GM19035 (cell line): Measurements from ENCODE around the gene GTF2IRD2.
A peak's percentile ranks its signal among the peaks of the same experiment; 100 is the strongest.
"Not testable (repeated sequence)": the region's sequence is repeated elsewhere in the genome, so short reads cannot be mapped to it uniquely, and the experiment has no call there.

Source experiments
- ATAC-seq: cut with Tn5 transposase; IDR thresholded peaks from one replicate; pipeline ENCODE4 v1.9.1; 2021; ENCODE audit not compliant: unreplicated experiment

The GTF2IRD2 gene

GRCh38 chr7:74850833-74851721 lies at the start of gene GTF2IRD2:
Gene GTF2IRD2, minus strand, starts transcription at chr7:74851605. Its CDS starts 15,227 bp downstream, at chr7:74836378.
- ATAC-seq = peak; percentile 78

GRCh38 chr7:74890158-74891123 lies 39.0 kb upstream of the GTF2IRD2 start:
- peak; percentile 66 for ATAC-seq

- ATAC-seq = not testable (repeated sequence)
Observed at GRCh38 chr7:74889518-74890129, 38.2 kb upstream of the GTF2IRD2 start.

- ATAC-seq = not testable (repeated sequence)
Observed at GRCh38 chr7:74885295-74885694, 33.9 kb upstream of the GTF2IRD2 start.

- not testable (repeated sequence) for ATAC-seq
Observed at GRCh38 chr7:74882110-74882509, 30.7 kb upstream of the GTF2IRD2 start.

- ATAC-seq = not testable (repeated sequence)
Observed at GRCh38 chr7:74874748-74875512, 23.5 kb upstream of the GTF2IRD2 start.

GRCh38 chr7:74874104-74874747 lies 22.8 kb upstream of the GTF2IRD2 start:
- ATAC-seq = not testable (repeated sequence)

GRCh38 chr7:74872542-74872941 lies 21.1 kb upstream of the GTF2IRD2 start:
- not testable (repeated sequence) for ATAC-seq

GRCh38 chr7:74865777-74866176 lies 14.4 kb upstream of the GTF2IRD2 start:
- ATAC-seq = not testable (repeated sequence)

- ATAC-seq = not testable (repeated sequence)
Observed at GRCh38 chr7:74849853-74850252, 1.6 kb downstream of the GTF2IRD2 start.

DNA sequence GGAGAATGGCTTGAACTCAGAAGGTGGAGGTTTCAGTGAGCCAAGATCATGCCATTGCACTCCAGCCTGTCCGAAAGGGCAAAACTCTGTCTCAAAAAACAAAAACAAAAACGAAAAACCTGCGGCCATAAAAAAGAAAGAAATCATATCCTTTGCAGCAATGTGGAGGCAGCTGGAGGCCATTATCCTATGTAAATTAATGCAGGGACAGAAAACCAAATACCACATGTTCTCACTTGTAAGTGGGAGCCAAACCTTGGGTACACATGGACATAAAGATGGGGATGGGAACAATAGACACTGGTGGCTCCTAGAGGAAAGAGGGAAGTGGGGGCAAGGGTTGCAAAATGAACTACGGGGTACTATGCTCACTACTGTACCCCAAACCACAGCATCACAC lies 21.0 kb downstream of the GTF2IRD2 start:
- not testable (repeated sequence) for ATAC-seq

DNA sequence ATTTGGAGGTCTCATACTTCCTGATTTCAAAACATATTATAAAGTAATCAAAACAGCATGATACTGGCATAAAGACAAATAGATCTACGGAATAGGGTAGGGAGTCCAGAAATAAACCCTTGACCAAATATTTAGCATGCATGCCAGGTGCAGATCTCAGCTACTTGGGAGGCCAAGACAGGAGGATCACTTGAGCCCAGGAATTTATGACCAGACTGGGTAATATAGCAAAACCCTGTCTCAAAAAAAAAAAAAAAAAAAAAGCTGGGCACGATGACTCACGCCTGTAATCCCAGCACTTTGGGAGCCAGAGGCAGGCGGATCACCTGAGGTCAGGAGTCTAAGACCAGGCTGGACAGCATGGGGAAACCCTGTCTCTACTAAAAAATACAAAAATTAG lies 21.4 kb downstream of the GTF2IRD2 start:
- not testable (repeated sequence) for ATAC-seq

DNA sequence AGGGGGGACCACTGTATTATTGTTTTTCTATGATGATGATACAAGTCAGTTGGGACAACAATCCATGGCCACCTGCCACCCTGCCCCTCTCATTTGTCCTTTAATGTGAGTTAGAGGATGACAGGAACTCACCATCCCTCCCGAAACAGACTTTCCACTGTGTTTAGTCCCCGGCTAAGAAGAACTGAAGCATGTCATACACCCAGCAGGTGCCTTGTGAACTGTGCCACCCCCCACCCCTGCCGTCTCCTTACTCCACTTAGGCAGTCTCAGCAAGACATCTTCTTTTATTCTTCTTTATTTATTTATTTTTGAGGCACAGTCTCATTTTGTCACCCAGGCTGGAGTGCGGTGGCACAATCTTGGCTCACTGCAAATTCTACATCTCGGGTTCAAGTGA lies 30.1 kb downstream of the GTF2IRD2 start:
- not testable (repeated sequence) for ATAC-seq

DNA sequence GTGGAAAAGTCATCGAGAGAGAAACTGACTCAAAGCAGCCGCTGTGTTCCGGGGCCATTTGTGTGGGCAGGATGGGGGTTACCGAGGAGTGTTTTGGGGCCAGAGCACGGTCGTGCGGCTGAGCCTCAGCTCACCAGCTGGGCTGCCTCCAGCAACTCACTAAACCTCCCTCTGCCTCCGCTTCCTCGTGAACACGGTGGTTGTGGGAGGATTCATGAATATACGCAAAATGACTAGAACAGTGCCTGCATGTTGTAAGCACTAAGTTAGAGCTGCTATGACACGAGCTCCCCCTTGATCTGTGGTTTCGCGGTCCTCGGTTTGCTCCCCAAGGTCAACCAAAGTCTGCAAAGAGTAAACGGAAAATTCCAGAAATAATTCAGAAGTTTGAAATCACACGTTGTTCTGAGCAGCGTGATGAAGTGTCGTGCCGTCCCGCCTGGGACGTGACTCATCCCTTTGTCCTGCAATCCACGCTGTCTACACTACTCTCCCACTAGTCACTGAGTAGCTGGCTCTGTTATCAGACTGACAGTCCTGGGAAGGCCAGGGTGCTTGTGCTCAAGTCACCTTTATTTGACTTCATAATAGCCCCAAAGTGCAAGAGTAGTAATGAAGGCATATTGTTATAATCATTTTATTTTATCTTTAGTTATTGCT lies 31.1 kb downstream of the GTF2IRD2 start:
- ATAC-seq = peak; percentile 88

- not testable (repeated sequence) for ATAC-seq
Observed at GRCh38 chr7:74815882-74816281, 35.5 kb downstream of the GTF2IRD2 start.

- ATAC-seq = not testable (repeated sequence)
Observed at GRCh38 chr7:74798644-74799043, 52.8 kb downstream of the GTF2IRD2 start.

DNA sequence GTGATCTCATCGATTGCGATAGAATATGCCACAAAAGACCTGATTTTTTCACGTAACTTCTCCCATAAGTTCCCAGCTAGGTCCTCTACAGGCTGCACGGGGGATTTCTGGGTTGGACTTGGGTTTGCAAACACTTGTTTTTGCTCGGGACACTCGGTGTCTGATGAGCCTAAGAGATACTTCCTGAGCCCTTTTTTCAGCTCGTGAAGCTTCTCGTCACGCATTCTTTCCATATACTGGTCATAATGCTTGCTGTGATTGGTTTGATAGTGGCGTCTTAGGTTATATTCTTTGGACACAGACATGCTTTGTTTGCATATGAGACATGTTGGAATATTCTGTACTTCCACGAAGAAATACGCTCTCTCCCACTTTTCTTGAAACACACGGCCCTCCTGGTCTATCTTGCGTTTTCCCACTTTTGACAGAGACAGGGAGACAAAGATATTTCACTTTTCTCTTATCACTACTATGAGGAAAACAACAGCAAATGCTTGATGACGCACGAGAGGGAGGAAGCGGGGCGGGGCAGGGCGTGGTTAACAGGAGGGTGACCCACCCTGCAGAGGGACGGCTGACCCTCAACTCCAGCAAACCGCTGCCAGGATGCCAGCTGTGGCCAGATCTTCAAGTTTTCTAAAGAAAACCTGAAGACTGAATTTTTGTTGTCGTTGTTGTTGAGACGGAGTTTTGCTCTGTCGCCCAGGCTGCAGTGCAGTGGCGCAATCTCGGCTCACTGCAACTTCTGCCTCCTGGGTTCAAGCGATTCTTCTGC lies 53.4 kb downstream of the GTF2IRD2 start:
- not testable (repeated sequence) for ATAC-seq

DNA sequence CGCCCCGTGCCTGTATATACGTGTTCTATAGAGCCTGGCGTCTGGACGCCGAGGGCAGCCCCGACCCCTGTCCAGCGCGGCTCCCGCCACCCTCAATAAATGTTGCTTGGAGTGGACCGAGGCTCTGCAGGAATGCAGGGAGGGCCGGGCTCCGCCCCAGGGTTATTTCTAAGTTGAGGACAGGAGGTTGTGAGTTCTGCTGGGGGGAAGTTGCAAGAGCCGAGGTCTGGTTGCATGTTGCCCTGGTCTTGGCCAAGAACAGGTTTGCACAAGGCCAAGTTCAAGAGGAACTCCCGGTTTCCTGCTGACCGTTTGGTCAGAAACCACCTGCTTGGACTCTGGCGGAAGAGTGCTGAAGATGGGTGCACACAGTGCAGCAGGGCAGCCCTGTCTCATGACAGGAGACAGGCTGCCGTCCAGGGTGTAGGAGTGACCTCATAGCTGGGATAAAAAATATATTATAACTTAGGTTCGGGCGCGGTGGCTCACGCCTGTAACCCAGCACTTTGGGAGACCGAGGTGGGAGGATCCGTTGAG lies 62.1 kb downstream of the GTF2IRD2 start:
- not testable (repeated sequence) for ATAC-seq
